Body of pancreas (tissue), 4 donors: ENCODE data around the gene TOMM5.

Experiments
- CTCF ChIP-seq, 7 experiments: fragments of 450-650 bp in 4 of 7; fragments of 200-600 bp in 3 of 7; sonication (generic) in 3 of 7; IDR thresholded peaks; one replicate each; pipeline ENCODE4 v1.5.1; 2016 to 2019; ENCODE audit warnings: antibody characterized with exemption in 7 of 7
- POLR2A ChIP-seq, 3 donors: fragments of 450-650 bp; IDR thresholded peaks; one replicate each; pipeline ENCODE4 v1.6.1; 2016; ENCODE audit warnings: antibody characterized with exemption in 3 of 3, mild to moderate bottlenecking in 2 of 3

- TF ChIP-seq CTCF (IDR thresholded peaks at IDR 0.05), result no peak
- TF ChIP-seq POLR2A (IDR thresholded peaks at IDR 0.05), result no peak
These were observed 52.8 kb downstream of the TOMM5 start for GRCh38 chr9:37539634-37540033.
